Measurements from ENCODE around the gene PVRIG.
"Not testable (repeated sequence)": the region's sequence is repeated elsewhere in the genome, so short reads cannot be mapped to it uniquely, and the experiment has no call there.

PVRIG gene

GRCh38 chr7:100266576-100267354, 47.0 kb downstream of the PVRIG start:
- FAIRE-seq (no peak), DNase-seq (ENCODE audit: insufficient read length, low spot score) (no peak)
- no peak for TF ChIP-seq POLR2A (IDR thresholded peaks at IDR 0.05; ENCODE audit: low read depth, low read length)
- TF ChIP-seq TAF1 (IDR thresholded peaks at IDR 0.05; ENCODE audit: low read depth, low read length) = no peak
- no peak for TF ChIP-seq PAX5 (IDR thresholded peaks at IDR 0.05; ENCODE audit: insufficient read depth, low read length, severe bottlenecking)
- no peak for TF ChIP-seq SPI1 (IDR thresholded peaks at IDR 0.05; ENCODE audit: low read depth, low read length)
- no peak for TF ChIP-seq POU2F2 (IDR thresholded peaks at IDR 0.05; ENCODE audit: low read depth, low read length)
- no peak for TF ChIP-seq POLR2AphosphoS5 (IDR thresholded peaks at IDR 0.05; ENCODE audit: low read depth, low read length)

- FAIRE-seq = no peak
- TF ChIP-seq TAF1 (IDR thresholded peaks at IDR 0.05; ENCODE audit: low read depth, low read length) (no peak), POLR2AphosphoS5 (IDR thresholded peaks at IDR 0.05; ENCODE audit: low read depth, low read length) (no peak), SPI1 (IDR thresholded peaks at IDR 0.05; ENCODE audit: low read depth, low read length) (no peak), POU2F2 (IDR thresholded peaks at IDR 0.05; ENCODE audit: low read depth, low read length) (no peak), PAX5 (IDR thresholded peaks at IDR 0.05; ENCODE audit: insufficient read depth, low read length, severe bottlenecking) (no peak), POLR2A (IDR thresholded peaks at IDR 0.05; ENCODE audit: low read depth, low read length) (no peak)
- DNase-seq (ENCODE audit: insufficient read length, low spot score) = no peak
These were observed 47.9 kb downstream of the PVRIG start for GRCh38 chr7:100267648-100268047.

GRCh38 chr7:100268882-100269281, 49.1 kb downstream of the PVRIG start:
- not testable (repeated sequence) for FAIRE-seq; DNase-seq (ENCODE audit: insufficient read length, low spot score)

GRCh38 chr7:100269306-100270045, 49.7 kb downstream of the PVRIG start:
- not testable (repeated sequence) for DNase-seq (ENCODE audit: insufficient read length, low spot score); FAIRE-seq

- not testable (repeated sequence) for DNase-seq (ENCODE audit: insufficient read length, low spot score); FAIRE-seq
These were observed 50.5 kb downstream of the PVRIG start for GRCh38 chr7:100270046-100270918.

Data from GM12891 (cell line).